ENCODE measurements around the gene ZSWIM1. TPM values are rescaled to one million over a fixed set of nuclear protein-coding genes. Genes with fewer than 3 reads are reported as not detected.

ZSWIM1 gene
- total and polyA plus RNA-seq, 2 of the 13 experiments (the other 11 are each of a cell fraction or from before 2014, with no cell fraction given) = 9.5 to 11.7 TPM

GRCh38 chr20:45890077-45890984, 9.3 kb downstream of the ZSWIM1 start (continued):
- TF ChIP-seq KIAA2018 (CRISPR knock-in tag; IDR thresholded peaks at IDR 0.05; ENCODE audit: borderline replicate concordance) (no peak), MEIS1 (CRISPR knock-in tag; IDR thresholded peaks at IDR 0.05; ENCODE audit: borderline replicate concordance) (no peak; the same call in 1 of the 2 replicates), HOMEZ (CRISPR knock-in tag; IDR thresholded peaks at IDR 0.05; ENCODE audit: low read depth) (peak; percentile 85), CHD4 (IDR thresholded peaks at IDR 0.05; ENCODE audit: borderline replicate concordance, low read length) (no peak), ADNP (CRISPR knock-in tag; IDR thresholded peaks at IDR 0.05) (no peak), GTF2F1 (IDR thresholded peaks at IDR 0.05; ENCODE audit: low read length) (no peak), HMG20B (CRISPR knock-in tag; conservative IDR thresholded peaks at IDR 0.05) (peak; percentile 74), ZNF83 (CRISPR knock-in tag; IDR thresholded peaks at IDR 0.05; ENCODE audit: borderline replicate concordance) (peak; percentile 89; the same call in 1 of the 2 replicates), KAT7 (CRISPR knock-in tag; IDR thresholded peaks at IDR 0.05; ENCODE audit: borderline replicate concordance) (peak; percentile 72; the same call in 1 of the 2 replicates), ZFP41 (CRISPR knock-in tag; IDR thresholded peaks at IDR 0.05; ENCODE audit: borderline replicate concordance) (no peak), TARDBP (CRISPR knock-in tag; IDR thresholded peaks at IDR 0.05) (0 out of 2 replicates have a peak, but pooled peaks have one; percentile 66), NAIF1 (CRISPR knock-in tag; IDR thresholded peaks at IDR 0.05; ENCODE audit: borderline replicate concordance) (no peak), ZFP36L2 (CRISPR knock-in tag; IDR thresholded peaks at IDR 0.05) (no peak), ZNF44 (CRISPR knock-in tag; IDR thresholded peaks at IDR 0.05) (peak; percentile 76; the same call in 1 of the 2 replicates), HIVEP1 (CRISPR knock-in tag; IDR thresholded peaks at IDR 0.05) (peak; percentile 82; the same call in 1 of the 2 replicates), ZBTB49 (CRISPR knock-in tag; IDR thresholded peaks at IDR 0.05; ENCODE audit: borderline replicate concordance) (no peak), FOXC1 (CRISPR knock-in tag; IDR thresholded peaks at IDR 0.05; ENCODE audit: borderline replicate concordance) (0 out of 2 replicates have a peak, but pooled peaks have one; percentile 20)
